Measurements from ENCODE around the gene MFSD1. TPM values are rescaled to one million over a fixed set of nuclear protein-coding genes. Genes with fewer than 3 reads are reported as not detected.

Gene MFSD1
- total RNA-seq, 2 experiments from 2014 or later, result 26.0 to 27.3 TPM

- no peak for DNase-seq (ENCODE audit: low spot score)
- Histone ChIP-seq H3K4me1 (ENCODE audit: insufficient read depth, low read length, poor library complexity, severe bottlenecking) (no peaks in the 10 kb centered on the region), H3K9me3 (ENCODE audit: low read length) (no peaks in the 10 kb centered on the region), H3K4me3 (ENCODE audit: low read depth, low read length, poor library complexity, severe bottlenecking) (no peak overlapping the region), H4K20me1 (ENCODE audit: insufficient read depth, low read length) (no peaks in the 10 kb centered on the region), H2AFZ (ENCODE audit: low read length) (no peak overlapping the region), H3K79me2 (ENCODE audit: insufficient read depth, low read depth, low read length) (no peaks in the 10 kb centered on the region), H3K9me2 (ENCODE audit: insufficient read depth, low read length) (no peaks in the 10 kb centered on the region), H3K36me3 (ENCODE audit: insufficient read depth, low read length) (peaks cover 77% of the 10 kb centered on the region), H3K27ac (ENCODE audit: low read depth, low read length, poor library complexity, severe bottlenecking) (no peak overlapping the region), H3K4me2 (ENCODE audit: low read length) (no peak overlapping the region)
- BruUV-seq (replicated peaks), result no TSS peak
- intact Hi-C loops (cut with micrococcal nuclease; ENCODE audit: unreplicated experiment), result no loop called here
- ChIA-PET CTCF (ENCODE audit: unreplicated experiment) (no interaction called here), POLR2A (interaction anchor here (0.9 to 1.2 kb wide), 4 partner anchors 8 to 702 kb away, joined by 3 to 4 read pairs (median 3); no protein-coding TSS in a partner anchor)
- TF ChIP-seq EZH2phosphoT487 (IDR thresholded peaks at IDR 0.05; ENCODE audit: borderline replicate concordance, low read depth, low read length) (no peak), CTCF (conservative IDR thresholded peaks at IDR 0.05; ENCODE audit: low read length) (no peak)
Observed at GRCh38 chr3:158810823-158811724, 9.2 kb downstream of the MFSD1 start.

DNA sequence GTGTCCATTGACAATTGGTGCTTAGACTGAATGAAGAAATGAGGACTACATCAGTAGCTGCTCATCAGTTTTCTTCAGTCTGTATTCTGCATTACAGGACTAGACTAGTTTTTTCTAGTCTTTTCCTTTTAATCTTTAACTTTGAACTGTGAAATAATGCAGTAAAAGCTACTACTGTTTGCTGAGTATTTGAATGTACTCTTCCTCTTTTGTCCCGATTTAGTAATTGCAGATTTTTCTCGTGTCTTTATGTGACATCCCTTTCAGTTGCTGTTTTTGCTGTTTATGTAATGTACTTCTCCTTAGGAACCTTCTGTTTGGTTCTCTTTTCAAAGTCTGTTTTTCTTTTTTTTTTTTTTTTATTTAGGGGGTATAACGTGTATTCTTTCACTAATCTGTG, 17.4 kb downstream of the MFSD1 start:
- Histone ChIP-seq H3K4me1 (ENCODE audit: insufficient read depth, low read length, poor library complexity, severe bottlenecking) (no peaks in the 10 kb centered on the region), H3K4me2 (ENCODE audit: low read length) (no peak overlapping the region), H3K36me3 (ENCODE audit: insufficient read depth, low read length) (peaks cover 61% of the 10 kb centered on the region), H3K9me2 (ENCODE audit: insufficient read depth, low read length) (no peaks in the 10 kb centered on the region), H3K79me2 (ENCODE audit: insufficient read depth, low read depth, low read length) (no peaks in the 10 kb centered on the region), H3K27ac (ENCODE audit: low read depth, low read length, poor library complexity, severe bottlenecking) (no peak overlapping the region), H3K4me3 (ENCODE audit: low read depth, low read length, poor library complexity, severe bottlenecking) (no peak overlapping the region), H3K9me3 (ENCODE audit: low read length) (no peaks in the 10 kb centered on the region), H2AFZ (ENCODE audit: low read length) (no peak overlapping the region), H4K20me1 (ENCODE audit: insufficient read depth, low read length) (0 out of 2 replicates have a peak, but pooled peaks cover 10% of the 10 kb centered on the region)
- no peak for DNase-seq (ENCODE audit: low spot score)
- POLR2A ChIA-PET, result interaction anchor here (0.7 to 1.5 kb wide), 5 partner anchors 8 to 126 kb away, joined by 3 to 5 read pairs (median 3); no protein-coding TSS in a partner anchor
- BruUV-seq (replicated peaks), result no TSS peak
- TF ChIP-seq CTCF (conservative IDR thresholded peaks at IDR 0.05; ENCODE audit: low read length) (no peak), EZH2phosphoT487 (IDR thresholded peaks at IDR 0.05; ENCODE audit: borderline replicate concordance, low read depth, low read length) (no peak)
- intact Hi-C loops (cut with micrococcal nuclease; ENCODE audit: unreplicated experiment), result no loop called here
- CTCF ChIA-PET (ENCODE audit: unreplicated experiment), result no interaction called here

GRCh38 chr3:158820521-158820920, 18.7 kb downstream of the MFSD1 start:
- Histone ChIP-seq H3K9me3 (ENCODE audit: low read length) (no peaks in the 10 kb centered on the region), H3K27ac (ENCODE audit: low read depth, low read length, poor library complexity, severe bottlenecking) (no peak overlapping the region), H3K4me2 (ENCODE audit: low read length) (no peak overlapping the region), H3K9me2 (ENCODE audit: insufficient read depth, low read length) (no peaks in the 10 kb centered on the region), H3K79me2 (ENCODE audit: insufficient read depth, low read depth, low read length) (no peaks in the 10 kb centered on the region), H3K36me3 (ENCODE audit: insufficient read depth, low read length) (peaks cover 62% of the 10 kb centered on the region), H3K4me1 (ENCODE audit: insufficient read depth, low read length, poor library complexity, severe bottlenecking) (no peaks in the 10 kb centered on the region), H4K20me1 (ENCODE audit: insufficient read depth, low read length) (0 out of 2 replicates have a peak, but pooled peaks cover 10% of the 10 kb centered on the region), H3K4me3 (ENCODE audit: low read depth, low read length, poor library complexity, severe bottlenecking) (no peak overlapping the region), H2AFZ (ENCODE audit: low read length) (no peak overlapping the region)
- ChIA-PET CTCF (ENCODE audit: unreplicated experiment) (no interaction called here), POLR2A (interaction anchor here (0.8 to 1.5 kb wide), 2 partner anchors 9 to 44 kb away, joined by 3 read pairs; no protein-coding TSS in a partner anchor)
- TF ChIP-seq EZH2phosphoT487 (IDR thresholded peaks at IDR 0.05; ENCODE audit: borderline replicate concordance, low read depth, low read length) (no peak), CTCF (conservative IDR thresholded peaks at IDR 0.05; ENCODE audit: low read length) (no peak)
- BruUV-seq (replicated peaks), result no TSS peak
- no peak for DNase-seq (ENCODE audit: low spot score)
- intact Hi-C loops (cut with micrococcal nuclease; ENCODE audit: unreplicated experiment), result no loop called here
